ENCODE data around the gene COLGALT1. TPM values are rescaled to one million over a fixed set of nuclear protein-coding genes. Genes with fewer than 3 reads are reported as not detected.

The COLGALT1 gene
- polyA plus RNA-seq, 3 donors: 66.8 to 176 (median 68.8) TPM

- DNase-seq: peak; percentile 78 to 88 (median 83)
- intact Hi-C loops (cut with micrococcal nuclease): loop anchor here (5.0 kb wide), 1 partner anchor 45 kb away; the partner anchor contains the start of gene PGLS (in 2 of the 2)
- Histone ChIP-seq H3K9me3 (replicated peaks in 1 of 2; ENCODE audit: control insufficient read depth in 1 of 2, insufficient read depth in 1 of 2, low read length in 2 of 2) (no peaks in the 10 kb centered on the region), H3K4me2 (replicated peaks; ENCODE audit: extremely low read depth, low read length, poor library complexity, severe bottlenecking) (peak overlapping the region; percentile 91), H4K20me1 (ENCODE audit: insufficient read depth, low read length) (peaks cover 9% of the 10 kb centered on the region), H3K27me3 (ENCODE audit: control insufficient read depth in 2 of 2, insufficient read depth in 2 of 2, low read length in 2 of 2) (no peaks in the 10 kb centered on the region), H3K4me3 (replicated peaks in 1 of 3; ENCODE audit: low read depth in 2 of 3, low read length in 3 of 3) (peak overlapping the region in 1 of 3 experiments; percentile 93), H3K4me1 (ENCODE audit: control insufficient read depth in 1 of 2, insufficient read depth in 2 of 2, low read length in 2 of 2) (peaks cover 75 to 79% of the 10 kb centered on the region in 2 donors), H2AFZ (ENCODE audit: insufficient read depth, low read depth, low read length, poor library complexity, severe bottlenecking) (no peak overlapping the region), H3K79me2 (ENCODE audit: insufficient read depth, low read length) (peaks cover 54% of the 10 kb centered on the region), H3K36me3 (replicated peaks in 1 of 2; ENCODE audit: control insufficient read depth in 1 of 2, insufficient read depth in 2 of 2, low read length in 2 of 2) (peaks cover 13 to 29% of the 10 kb centered on the region in 2 donors), H3K9ac (ENCODE audit: insufficient read depth, low read length, poor library complexity, severe bottlenecking) (no peak overlapping the region), H3K27ac (ENCODE audit: low read depth in 1 of 2, low read length in 2 of 2) (peak overlapping the region; percentile 83)
- H3K4me1 Mint-ChIP-seq: peaks cover 57% of the 10 kb centered on the region
- peak overlapping the region; percentile 89 to 99 (median 94) for H3K27ac Mint-ChIP-seq
- H3K27me3 Mint-ChIP-seq (ENCODE audit: low read depth in 3 of 3): peaks cover 0 to 4% (median 1%) of the 10 kb centered on the region in 3 donors
- WGBS (ENCODE audit: insufficient coverage): 0% methylated on average over 2 of the region's 9 CpGs
- peaks cover 23 to 37% of the 10 kb centered on the region in 2 donors for H3K36me3 Mint-ChIP-seq
- peak overlapping the region; percentile 42 to 83 for H3K4me3 Mint-ChIP-seq
- TF ChIP-seq, protein P1, sequence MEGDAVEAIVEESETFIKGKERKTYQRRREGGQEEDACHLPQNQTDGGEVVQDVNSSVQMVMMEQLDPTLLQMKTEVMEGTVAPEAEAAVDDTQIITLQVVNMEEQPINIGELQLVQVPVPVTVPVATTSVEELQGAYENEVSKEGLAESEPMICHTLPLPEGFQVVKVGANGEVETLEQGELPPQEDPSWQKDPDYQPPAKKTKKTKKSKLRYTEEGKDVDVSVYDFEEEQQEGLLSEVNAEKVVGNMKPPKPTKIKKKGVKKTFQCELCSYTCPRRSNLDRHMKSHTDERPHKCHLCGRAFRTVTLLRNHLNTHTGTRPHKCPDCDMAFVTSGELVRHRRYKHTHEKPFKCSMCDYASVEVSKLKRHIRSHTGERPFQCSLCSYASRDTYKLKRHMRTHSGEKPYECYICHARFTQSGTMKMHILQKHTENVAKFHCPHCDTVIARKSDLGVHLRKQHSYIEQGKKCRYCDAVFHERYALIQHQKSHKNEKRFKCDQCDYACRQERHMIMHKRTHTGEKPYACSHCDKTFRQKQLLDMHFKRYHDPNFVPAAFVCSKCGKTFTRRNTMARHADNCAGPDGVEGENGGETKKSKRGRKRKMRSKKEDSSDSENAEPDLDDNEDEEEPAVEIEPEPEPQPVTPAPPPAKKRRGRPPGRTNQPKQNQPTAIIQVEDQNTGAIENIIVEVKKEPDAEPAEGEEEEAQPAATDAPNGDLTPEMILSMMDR (IDR thresholded peaks at IDR 0.05): no peak
- peaks cover 0 to 2% (median 0%) of the 10 kb centered on the region in 7 donors for H3K9me3 Mint-ChIP-seq
Observed at GRCh38 chr19:17557466-17557865, 2.0 kb downstream of the COLGALT1 start.

GRCh38 chr19:17560205-17560595 lies 4.8 kb downstream of the COLGALT1 start:
- no peak overlapping the region for H3K4me2 ChIP-seq (replicated peaks; ENCODE audit: extremely low read depth, low read length, poor library complexity, severe bottlenecking)
- no peaks in the 10 kb centered on the region for H3K27me3 ChIP-seq (ENCODE audit: control insufficient read depth in 2 of 2, insufficient read depth in 2 of 2, low read length in 2 of 2)
- peak overlapping the region; percentile 96 to 100 (median 98) for H3K27ac Mint-ChIP-seq
- H4K20me1 ChIP-seq (ENCODE audit: insufficient read depth, low read length): peaks cover 16% of the 10 kb centered on the region
- intact Hi-C loops (cut with micrococcal nuclease): loop anchor here in 1 of 2 donors (2.0 kb wide), 1 partner anchor 19 kb away; no protein-coding TSS in a partner anchor
- DNase-seq: peak; percentile 83 to 95 (median 87)
- H3K27me3 Mint-ChIP-seq (ENCODE audit: low read depth in 3 of 3): peaks cover 0 to 4% (median 1%) of the 10 kb centered on the region in 3 donors
- H3K4me3 ChIP-seq (replicated peaks in 1 of 3; ENCODE audit: low read depth in 2 of 3, low read length in 3 of 3): no peak overlapping the region
- peaks cover 65 to 69% of the 10 kb centered on the region in 2 donors for H3K4me1 ChIP-seq (ENCODE audit: control insufficient read depth in 1 of 2, insufficient read depth in 2 of 2, low read length in 2 of 2)
- 32% methylated on average over 14 of the region's 14 CpGs for WGBS (ENCODE audit: insufficient coverage)
- H3K9me3 Mint-ChIP-seq: peaks cover 0 to 2% (median 0%) of the 10 kb centered on the region in 7 donors
- H3K4me3 Mint-ChIP-seq: peak overlapping the region; percentile 20 to 76
- TF ChIP-seq, protein P1 (IDR thresholded peaks at IDR 0.05): no peak
- peaks cover 52% of the 10 kb centered on the region for H3K4me1 Mint-ChIP-seq
- no peak overlapping the region for H2AFZ ChIP-seq (ENCODE audit: insufficient read depth, low read depth, low read length, poor library complexity, severe bottlenecking)
- peak overlapping the region; percentile 50 for H3K9ac ChIP-seq (ENCODE audit: insufficient read depth, low read length, poor library complexity, severe bottlenecking)
- no peaks in the 10 kb centered on the region for H3K9me3 ChIP-seq (replicated peaks in 1 of 2; ENCODE audit: control insufficient read depth in 1 of 2, insufficient read depth in 1 of 2, low read length in 2 of 2)
- peaks cover 36 to 62% of the 10 kb centered on the region in 2 donors for H3K36me3 Mint-ChIP-seq
- peak overlapping the region; percentile 94 to 95 for H3K27ac ChIP-seq (ENCODE audit: low read depth in 1 of 2, low read length in 2 of 2)
- peaks cover 79% of the 10 kb centered on the region for H3K79me2 ChIP-seq (ENCODE audit: insufficient read depth, low read length)
- peaks cover 30 to 52% of the 10 kb centered on the region in 2 donors for H3K36me3 ChIP-seq (replicated peaks in 1 of 2; ENCODE audit: control insufficient read depth in 1 of 2, insufficient read depth in 2 of 2, low read length in 2 of 2)

Measured in CD14-positive monocyte (primary cell).